Mucosa of descending colon (tissue), 3 donors: ENCODE measurements around the gene EIF4E1B. TPM values are rescaled to one million over a fixed set of nuclear protein-coding genes. Genes with fewer than 3 reads are reported as not detected.
"Not testable (repeated sequence)": the region's sequence is repeated elsewhere in the genome, so short reads cannot be mapped to it uniquely, and the experiment has no call there.

Experiments
- ATAC-seq: fragments of 200-7000 bp; cut with Tn5 transposase; one replicate; pipeline ENCODE4 v1.9.1; 2020; ENCODE audit warnings: mild to moderate bottlenecking, moderate library complexity
- DNase-seq, 3 donors: peaks; one replicate each; pipeline ENCODE4 v3.0.0-alpha.2; 2020
- H3K36me3 ChIP-seq: fragments of 200-600 bp; one replicate; pipeline ENCODE4 v1.8.0; 2021; ENCODE audit warnings: low read depth, mild to moderate bottlenecking
- H3K4me1 ChIP-seq: fragments of 200-600 bp; one replicate; pipeline ENCODE4 v1.8.0; 2021; ENCODE audit warnings: low read depth, mild to moderate bottlenecking
- H3K4me3 ChIP-seq: fragments of 200-600 bp; one replicate; pipeline ENCODE4 v1.8.0; 2021; ENCODE audit warnings: mild to moderate bottlenecking
- H3K9me3 ChIP-seq: fragments of 200-600 bp; one replicate; pipeline ENCODE4 v1.8.0; 2021; ENCODE audit warnings: mild to moderate bottlenecking
- CTCF ChIP-seq: fragments of 200-600 bp; IDR thresholded peaks from one replicate; pipeline ENCODE4 v1.8.0; 2022; ENCODE audit warnings: antibody characterized with exemption, mild to moderate bottlenecking
- intact Hi-C, 2 donors: fragments of 100-400 bp; cut with DNase I in 1 of 2; cut with micrococcal nuclease in 1 of 2; formaldehyde crosslinking; loops; one replicate each; pipeline versions ENCODE4 v1.11.0 to v1.11.1; 2022; cut with DNase I, micrococcal nuclease
- total RNA-seq, 3 donors: library from RNA; stranded (reverse); fragmentation: NEBNext Ultra II Directional in 2 of 3; extraction: Animal tissue kit (Norgen Biotek cat#: 25700) in 2 of 3; gene quantifications; one replicate each; pipeline versions ENCODE4 v1.2.1 to v1.2.4, GENCODE V29; 2021 to 2023
- donor health status: DM: no; HTN: no; CAD: no; lungs with moderate emphysema.
- donor health status: DM: no; HTN: no; CAD: no.
- donor health status: DM: no; HTN: yes; CAD: no.

Gene EIF4E1B
- total RNA-seq, 3 donors from 2014 or later = not detected

GRCh38 chr5:176589039-176589769 is 41.3 kb upstream of the EIF4E1B start:
- Histone ChIP-seq H3K9me3 (peaks cover 12% of the 10 kb centered on the region), H3K36me3 (no peaks in the 10 kb centered on the region), H3K4me3 (no peak overlapping the region), H3K4me1 (no peaks in the 10 kb centered on the region)
- peak in 1 of 3 donors; percentile 37 for DNase-seq
- no peak for ATAC-seq
- no peak for TF ChIP-seq CTCF
- intact Hi-C loops = no loop called here

GRCh38 chr5:176590035-176590717 is 40.3 kb upstream of the EIF4E1B start:
- H3K4me3 ChIP-seq = no peak overlapping the region
- TF ChIP-seq CTCF = no peak
- no peak for DNase-seq

GRCh38 chr5:176591667-176592066 is 38.8 kb upstream of the EIF4E1B start:
- ATAC-seq, H3K9me3 ChIP-seq, intact Hi-C loops, H3K4me1 ChIP-seq, H3K36me3 ChIP-seq, H3K4me3 ChIP-seq: not testable (repeated sequence)
- DNase-seq = peak in 1 of 3 donors; percentile 8

More at GRCh38 chr5:176590035-176590717, 40.3 kb upstream of the EIF4E1B start:
- intact Hi-C loops = no loop called here
- Histone ChIP-seq H3K4me1 (no peaks in the 10 kb centered on the region), H3K9me3 (peaks cover 4% of the 10 kb centered on the region), H3K36me3 (no peaks in the 10 kb centered on the region)
- no peak for ATAC-seq

GRCh38 chr5:176592573-176592972 is 37.9 kb upstream of the EIF4E1B start:
- Histone ChIP-seq H3K36me3 (no peaks in the 10 kb centered on the region), H3K4me1 (peaks cover 6% of the 10 kb centered on the region), H3K9me3 (no peaks in the 10 kb centered on the region), H3K4me3 (no peak overlapping the region)
- TF ChIP-seq CTCF = no peak
- intact Hi-C loops = no loop called here
- DNase-seq (no peak), ATAC-seq (no peak)

- Histone ChIP-seq H3K36me3 (no peaks in the 10 kb centered on the region), H3K4me1 (peaks cover 6% of the 10 kb centered on the region), H3K4me3 (no peak overlapping the region), H3K9me3 (no peaks in the 10 kb centered on the region)
- DNase-seq (peak in 1 of 3 donors; percentile 15), ATAC-seq (no peak)
- no peak for TF ChIP-seq CTCF
- intact Hi-C loops = no loop called here
These were observed 37.1 kb upstream of the EIF4E1B start for GRCh38 chr5:176593273-176593869.

GRCh38 chr5:176594554-176594953 is 35.9 kb upstream of the EIF4E1B start:
- Histone ChIP-seq H3K9me3 (no peaks in the 10 kb centered on the region), H3K4me3 (no peak overlapping the region), H3K4me1 (peaks cover 6% of the 10 kb centered on the region), H3K36me3 (no peaks in the 10 kb centered on the region)
- intact Hi-C loops = no loop called here
- TF ChIP-seq CTCF = no peak
- DNase-seq (peak in 1 of 3 donors; percentile 19), ATAC-seq (no peak)
